OCI-LY7 (cell line): ENCODE data around the gene SYT15B. TPM values are rescaled to one million over a fixed set of nuclear protein-coding genes. Genes with fewer than 3 reads are reported as not detected.
"Not testable (repeated sequence)": the region's sequence is repeated elsewhere in the genome, so short reads cannot be mapped to it uniquely, and the experiment has no call there.

ENCODE experiments used
- BruUV-seq: library from RNA; stranded (reverse); fragments of 400-500 nt; replicated peaks from 2 replicates; lab custom pipeline; 2021; lab: Mats Ljungman, UMichigan
- CTCF ChIA-PET: fragments of 300-600 bp; sonication (Branson Sonifier 250); formaldehyde crosslinking; loops from one replicate; lab custom pipeline; 2022; ENCODE audit warnings: antibody characterized with exemption; ENCODE audit not compliant: unreplicated experiment; lab: Charles Lee
- POLR2A ChIA-PET: fragments of 300-600 bp; sonication (Branson Sonifier 250); formaldehyde crosslinking; loops from one replicate; lab custom pipeline; 2022; ENCODE audit warnings: antibody characterized with exemption; lab: Charles Lee
- DNase-seq: peaks from one replicate; pipeline ENCODE4 v3.0.0-alpha.2; 2015; ENCODE audit warnings: low spot score
- H2AFZ ChIP-seq: fragments of 200-600 bp; sonication (generic), shearing (Covaris generic); 2 replicates; pipeline ENCODE4 v1.6.1; 2014; ENCODE audit warnings: mild to moderate bottlenecking, antibody characterized with exemption, low read length, moderate library complexity
- H3K27ac ChIP-seq: fragments of 200-600 bp; sonication (generic); 2 replicates; pipeline ENCODE4 v1.5.1; 2014; ENCODE audit warnings: mixed run types, low read depth, mild to moderate bottlenecking, moderate library complexity, low read length, inconsistent platforms; ENCODE audit not compliant: poor library complexity, severe bottlenecking
- H3K36me3 ChIP-seq: fragments of 200-600 bp; sonication (generic); 2 replicates; pipeline ENCODE4 v1.6.1; 2014; ENCODE audit warnings: mild to moderate bottlenecking, antibody characterized with exemption, low read length, moderate library complexity, mixed read lengths; ENCODE audit not compliant: insufficient read depth
- H3K4me1 ChIP-seq: fragments of 200-600 bp; sonication (generic); 2 replicates; pipeline ENCODE4 v1.5.1; 2014; ENCODE audit warnings: mild to moderate bottlenecking, low read length; ENCODE audit not compliant: insufficient read depth, poor library complexity, severe bottlenecking
- H3K4me2 ChIP-seq: fragments of 200-600 bp; sonication (generic); 2 replicates; pipeline ENCODE4 v1.6.1; 2014; ENCODE audit warnings: mild to moderate bottlenecking, low read length
- H3K4me3 ChIP-seq: fragments of 200-600 bp; sonication (generic); 2 replicates; pipeline ENCODE4 v1.5.1; 2014; ENCODE audit warnings: mild to moderate bottlenecking, low read depth, low read length; ENCODE audit not compliant: poor library complexity, severe bottlenecking
- H3K79me2 ChIP-seq: fragments of 200-600 bp; sonication (generic); 2 replicates; pipeline ENCODE4 v1.6.1; 2016; ENCODE audit warnings: low read depth, mild to moderate bottlenecking, low read length, moderate library complexity, mixed read lengths; ENCODE audit not compliant: insufficient read depth
- H3K9me2 ChIP-seq: fragments of 200-600 bp; sonication (generic); 2 replicates; pipeline ENCODE4 v1.6.1; 2016; ENCODE audit warnings: mild to moderate bottlenecking, low read length, mixed read lengths; ENCODE audit not compliant: insufficient read depth
- H3K9me3 ChIP-seq: fragments of 200-600 bp; sonication (generic); 2 replicates; pipeline ENCODE4 v1.6.1; 2014; ENCODE audit warnings: mild to moderate bottlenecking, mixed run types, low read length, mixed read lengths
- H4K20me1 ChIP-seq: fragments of 200-600 bp; sonication (generic); 2 replicates; pipeline ENCODE4 v1.6.1; 2014; ENCODE audit warnings: mild to moderate bottlenecking, antibody characterized with exemption, low read length, moderate library complexity, mixed read lengths; ENCODE audit not compliant: insufficient read depth
- intact Hi-C: fragments of 100-400 bp; cut with micrococcal nuclease; formaldehyde crosslinking; loops from one replicate; pipeline ENCODE4 v1.10.0; 2022; ENCODE audit not compliant: unreplicated experiment
- total RNA-seq, 2 experiments: library from RNA; depleted of rRNA in 1 of 2; stranded (reverse); fragments of >200 nt in 1 of 2; shearing (Covaris generic) in 1 of 2; gene quantifications; 2 replicates each; pipeline ENCODE4 v1.2.3, GENCODE V29; 2014 to 2022

SYT15B gene
- total RNA-seq, 2 experiments from 2014 or later: 0.42 TPM; not detected in 1

DNA sequence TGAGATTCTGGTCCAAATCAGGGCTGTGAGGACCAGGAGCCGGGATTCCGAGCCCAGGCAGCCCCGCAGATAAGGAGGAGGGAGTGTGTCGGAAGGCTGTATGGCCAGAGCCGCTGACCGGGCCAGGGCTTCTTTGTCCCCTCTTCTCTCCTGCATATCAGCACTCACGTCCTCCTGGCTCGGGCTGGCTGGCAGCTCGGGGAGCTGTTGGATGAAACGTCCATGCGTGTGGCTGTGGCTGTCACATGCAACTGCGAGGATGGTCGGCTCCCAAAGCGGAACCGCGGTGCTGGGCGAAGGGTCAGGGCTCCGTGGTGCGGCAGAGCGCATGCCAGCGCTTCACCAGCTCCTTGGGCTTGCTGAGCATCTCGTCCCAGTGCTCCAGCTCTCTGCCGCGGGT lies 9.5 kb downstream of the SYT15B start:
- H2AFZ ChIP-seq, DNase-seq, BruUV-seq, H3K36me3 ChIP-seq, CTCF ChIA-PET, H4K20me1 ChIP-seq, H3K4me2 ChIP-seq, H3K9me3 ChIP-seq, H3K4me1 ChIP-seq, intact Hi-C loops, H3K4me3 ChIP-seq, POLR2A ChIA-PET, H3K9me2 ChIP-seq, H3K79me2 ChIP-seq, H3K27ac ChIP-seq: not testable (repeated sequence)

DNA sequence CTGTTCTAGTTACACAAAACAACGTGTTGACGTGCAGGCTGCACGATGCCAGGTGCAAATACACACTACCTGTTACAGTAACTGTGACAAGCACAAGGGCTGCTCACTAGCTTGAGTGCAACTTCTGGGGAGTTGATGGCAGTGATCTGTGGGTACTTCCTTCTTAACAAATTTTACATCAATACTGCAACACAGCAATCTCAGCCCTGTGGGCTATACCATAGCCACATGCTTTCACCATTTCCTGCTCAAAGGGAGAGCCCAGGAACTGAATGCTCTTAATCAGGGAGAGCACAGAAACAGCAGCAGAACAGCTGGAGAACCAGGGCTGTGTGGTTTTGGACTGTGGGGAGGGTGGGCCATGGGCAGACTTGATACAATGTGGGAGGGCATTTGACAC lies 10.2 kb downstream of the SYT15B start:
- H3K79me2 ChIP-seq, H4K20me1 ChIP-seq, H2AFZ ChIP-seq, H3K9me2 ChIP-seq, H3K4me3 ChIP-seq, H3K36me3 ChIP-seq, H3K4me2 ChIP-seq, BruUV-seq, CTCF ChIA-PET, H3K4me1 ChIP-seq, DNase-seq, POLR2A ChIA-PET, H3K9me3 ChIP-seq, H3K27ac ChIP-seq, intact Hi-C loops: not testable (repeated sequence)

DNA sequence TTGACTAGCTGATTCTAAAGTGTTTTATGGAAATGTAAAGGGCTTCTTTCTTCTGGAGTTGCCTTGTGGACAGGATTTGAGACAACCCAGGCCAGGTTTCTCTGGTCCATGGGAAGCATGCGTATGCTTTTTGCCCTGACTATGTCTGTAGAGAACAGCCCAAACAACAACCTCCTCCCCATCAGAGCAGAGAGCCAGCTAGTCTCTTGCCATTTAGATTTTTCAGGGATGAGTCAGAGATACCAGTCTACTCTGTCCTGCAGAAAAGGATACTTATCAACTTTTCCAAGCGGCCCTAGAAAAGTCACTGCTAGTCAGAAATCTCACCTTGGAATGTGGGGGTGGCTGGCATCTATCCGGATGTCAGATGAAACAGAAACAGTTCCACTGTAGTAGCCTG lies 11.6 kb downstream of the SYT15B start:
- BruUV-seq, H2AFZ ChIP-seq, POLR2A ChIA-PET, H3K4me2 ChIP-seq, H3K36me3 ChIP-seq, H3K4me1 ChIP-seq, H3K27ac ChIP-seq, H3K79me2 ChIP-seq, CTCF ChIA-PET, H3K9me3 ChIP-seq, DNase-seq, H3K9me2 ChIP-seq, H3K4me3 ChIP-seq, H4K20me1 ChIP-seq, intact Hi-C loops: not testable (repeated sequence)

DNA sequence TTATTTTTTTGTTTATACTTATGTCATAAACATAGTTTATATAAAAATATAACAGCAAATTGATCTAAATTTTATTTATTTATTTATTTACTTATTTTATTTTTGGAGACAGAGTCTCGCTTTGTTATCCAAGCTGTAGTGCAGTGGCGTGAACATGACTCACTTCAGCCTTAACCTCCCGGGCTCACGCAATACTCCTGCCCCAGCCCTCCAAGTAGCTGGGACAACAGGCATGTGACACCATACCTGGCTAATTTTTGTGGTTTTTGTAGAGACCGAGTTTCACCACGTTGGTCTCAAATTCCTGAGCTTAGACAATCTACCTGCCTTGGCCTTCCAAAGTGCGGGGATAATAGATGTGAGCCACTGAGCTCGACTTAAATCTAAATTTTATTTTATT lies 13.0 kb downstream of the SYT15B start:
- DNase-seq, H4K20me1 ChIP-seq, H3K9me3 ChIP-seq, CTCF ChIA-PET, BruUV-seq, POLR2A ChIA-PET, H3K27ac ChIP-seq, H2AFZ ChIP-seq, H3K4me1 ChIP-seq, H3K79me2 ChIP-seq, intact Hi-C loops, H3K4me3 ChIP-seq, H3K4me2 ChIP-seq, H3K9me2 ChIP-seq, H3K36me3 ChIP-seq: not testable (repeated sequence)

DNA sequence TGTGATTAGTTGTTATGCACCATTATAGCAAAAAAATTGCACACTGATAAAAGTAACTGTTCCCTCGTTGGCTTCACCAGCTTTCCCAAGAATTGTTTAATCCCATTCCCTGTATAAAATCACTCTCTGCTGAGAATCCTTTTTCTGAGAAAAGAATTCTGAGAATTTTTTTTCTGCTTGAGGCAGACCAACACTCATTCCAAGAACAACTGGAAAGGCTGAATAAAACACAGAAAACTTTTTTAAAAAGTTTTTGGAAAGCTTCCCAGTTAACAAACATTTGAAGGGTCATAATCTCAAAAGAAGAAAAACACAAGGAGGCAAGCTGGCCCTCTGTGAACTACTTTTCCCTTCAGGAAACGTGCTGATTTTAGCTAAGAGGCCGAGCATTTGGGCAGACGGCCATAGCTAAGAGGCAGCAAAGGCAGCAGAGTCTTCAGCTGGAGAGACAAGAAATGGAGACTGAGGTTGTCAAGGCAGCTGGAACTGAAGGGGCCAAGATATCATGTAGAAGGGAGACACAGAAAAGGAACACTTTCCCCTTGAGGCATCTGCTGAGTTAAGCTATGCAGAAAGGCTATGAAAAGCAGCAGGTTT lies 16.5 kb downstream of the SYT15B start:
- H3K9me2 ChIP-seq, H4K20me1 ChIP-seq, H3K36me3 ChIP-seq, CTCF ChIA-PET, H3K4me1 ChIP-seq, H3K79me2 ChIP-seq, H3K4me3 ChIP-seq, H2AFZ ChIP-seq, intact Hi-C loops, BruUV-seq, H3K9me3 ChIP-seq, DNase-seq, H3K4me2 ChIP-seq, H3K27ac ChIP-seq, POLR2A ChIA-PET: not testable (repeated sequence)

DNA sequence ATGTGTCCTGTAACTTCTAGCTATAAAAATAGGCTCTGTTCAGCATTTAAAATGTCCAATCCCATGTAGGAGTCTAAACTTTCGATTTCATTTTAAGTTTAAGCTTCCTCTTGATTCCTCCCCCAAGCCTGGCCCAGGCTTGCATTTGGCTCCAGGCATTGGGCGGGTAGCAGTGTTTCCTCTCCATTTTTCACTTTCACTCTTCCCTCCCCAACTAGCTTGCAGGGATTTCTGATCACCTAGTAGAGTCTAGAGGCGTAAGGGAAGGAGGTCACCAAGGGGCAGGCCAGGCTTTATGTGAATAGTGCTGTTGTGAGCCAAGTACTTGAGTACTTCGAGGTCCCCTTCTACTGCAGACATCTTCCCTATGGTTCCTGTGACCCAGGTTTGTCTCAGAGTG lies 18.5 kb downstream of the SYT15B start:
- H3K27ac ChIP-seq, BruUV-seq, H3K36me3 ChIP-seq, H3K9me3 ChIP-seq, H3K9me2 ChIP-seq, H3K79me2 ChIP-seq, H3K4me2 ChIP-seq, POLR2A ChIA-PET, intact Hi-C loops, H3K4me1 ChIP-seq, H3K4me3 ChIP-seq, H4K20me1 ChIP-seq, H2AFZ ChIP-seq, CTCF ChIA-PET, DNase-seq: not testable (repeated sequence)
